ENCODE measurements around the gene UMPS.

GRCh38 chr3:124759666-124760401 is 29.6 kb downstream of the UMPS start:
- TF ChIP-seq CTCF (IDR thresholded peaks at IDR 0.05; ENCODE audit: insufficient read depth, low read depth, low read length) (no peak), EZH2 (IDR thresholded peaks at IDR 0.05; ENCODE audit: insufficient read depth, low read length) (no peak)
